HepG2 (cell line): ENCODE results near the gene SRXN1. TPM values are rescaled to one million over a fixed set of nuclear protein-coding genes. Genes with fewer than 3 reads are reported as not detected.

Experiments
- ATAC-seq: fragments of 200-7000 bp; cut with Tn5 transposase; 3 replicates; pipeline ENCODE4 v1.9.1; 2020; ENCODE audit warnings: mild to moderate bottlenecking, moderate library complexity
- BruUV-seq: library from RNA; stranded (reverse); fragments of 400-500 nt; replicated peaks from 2 replicates; lab custom pipeline; 2021; lab: Mats Ljungman, UMichigan
- CTCF ChIA-PET: fragments of 300-600 bp; formaldehyde crosslinking; extraction: SDS; loops from one replicate; lab custom pipeline; 2021; ENCODE audit warnings: low total read pairs, inconsistent platforms, low intra/inter-chr PET ratio; lab: Yijun Ruan, JAX
- POLR2A ChIA-PET: fragments of 350-600 bp; sonication (Branson Sonifier 250); formaldehyde crosslinking; loops from one replicate; lab custom pipeline; 2020; ENCODE audit warnings: antibody characterized with exemption, inconsistent platforms; lab: Yijun Ruan, JAX
- DNase-seq: peaks from one replicate; pipeline ENCODE4 v3.0.0-alpha.2; 2015; ENCODE audit warnings: low spot score
- FAIRE-seq: peaks from 3 replicates; lab custom pipeline; 2011; peaks lifted over from hg19 to GRCh38; lab: Jason Lieb, UNC
- H2AFZ ChIP-seq: one replicate; pipeline ENCODE4 v1.6.1; 2011; ENCODE audit warnings: low read length, inconsistent platforms
- H3K27ac ChIP-seq: fragments of 300-600 bp; 3 replicates; pipeline ENCODE4 v1.8.0; 2011; ENCODE audit warnings: mixed run types, mild to moderate bottlenecking, mixed read lengths, low read length, inconsistent platforms; ENCODE audit not compliant: insufficient read depth; ENCODE audit errors: extremely low read length
- H3K27me3 ChIP-seq, 2 experiments: fragments of 200-600 bp in 1 of 2; 2 replicates in 1 of 2; 3 replicates in 1 of 2; pipeline versions ENCODE4 v1.6.0 to v1.8.0; 2011; ENCODE audit warnings: low read length in 2 of 2, mild to moderate bottlenecking in 2 of 2, moderate library complexity in 2 of 2, inconsistent platforms in 1 of 2; ENCODE audit not compliant: insufficient read depth in 2 of 2, control insufficient read depth in 1 of 2
- H3K36me3 ChIP-seq, 2 experiments: fragments of 200-600 bp in 1 of 2; replicated peaks in 1 of 2; 2 replicates in 1 of 2; 3 replicates in 1 of 2; pipeline versions ENCODE4 v1.5.1 to v1.8.0; 2011; ENCODE audit warnings: low read length in 2 of 2, inconsistent platforms in 1 of 2; ENCODE audit not compliant: insufficient read depth in 2 of 2, control insufficient read depth in 1 of 2
- H3K4me1 ChIP-seq: 2 replicates; pipeline ENCODE4 v1.5.1; 2012; ENCODE audit warnings: low read length, inconsistent platforms; ENCODE audit not compliant: insufficient read depth
- H3K4me2 ChIP-seq: 2 replicates; pipeline ENCODE4 v1.6.0; 2011; ENCODE audit warnings: low read depth, low read length, inconsistent platforms
- H3K4me3 ChIP-seq, 3 experiments: fragments of 200-600 bp in 1 of 3; sonication (generic), shearing (Covaris generic) in 1 of 3; replicated peaks in 1 of 3; 2 replicates each; pipeline ENCODE4 v1.5.1; 2011 to 2016; ENCODE audit warnings: low read length in 3 of 3, inconsistent platforms in 2 of 3, low read depth in 2 of 3, mild to moderate bottlenecking in 2 of 3, control low read depth in 1 of 3, mixed read lengths in 1 of 3; ENCODE audit not compliant: insufficient read depth in 1 of 3
- H3K79me2 ChIP-seq: one replicate; pipeline ENCODE4 v1.6.1; 2011; ENCODE audit warnings: low read length, inconsistent platforms; ENCODE audit not compliant: insufficient read depth
- H3K9ac ChIP-seq: 2 replicates; pipeline ENCODE4 v1.6.0; 2011; ENCODE audit warnings: mild to moderate bottlenecking, low read depth, low read length, inconsistent platforms; ENCODE audit not compliant: insufficient read depth
- H3K9me3 ChIP-seq: 2 replicates; pipeline ENCODE4 v1.5.1; 2012; ENCODE audit warnings: mild to moderate bottlenecking, low read length
- H4K20me1 ChIP-seq: 2 replicates; pipeline ENCODE4 v1.6.0; 2011; ENCODE audit warnings: inconsistent platforms, mild to moderate bottlenecking, low read length, moderate library complexity; ENCODE audit not compliant: insufficient read depth
- AGO2 ChIP-seq: fragments of 200-400 bp; formaldehyde crosslinking; optimal IDR thresholded peaks from 2 replicates; pipeline ENCODE3; 2017; ENCODE audit warnings: mild to moderate bottlenecking, low read depth, low read length, moderate library complexity
- DMTF1 ChIP-seq: sonication (generic); formaldehyde crosslinking; IDR thresholded peaks from 2 replicates; pipeline ENCODE4 v1.4.0; 2020; ENCODE audit warnings: mild to moderate bottlenecking, missing genetic modification reagents
- EEA1 ChIP-seq: sonication (generic); formaldehyde crosslinking; IDR thresholded peaks from 2 replicates; pipeline ENCODE4 v1.5.1; 2020; ENCODE audit warnings: mild to moderate bottlenecking, missing genetic modification reagents, borderline replicate concordance
- HHEX ChIP-seq: IDR thresholded peaks from 2 replicates; pipeline ENCODE4 v1.6.1; 2016; ENCODE audit warnings: control low read depth
- KLF9 ChIP-seq: IDR thresholded peaks from 2 replicates; pipeline ENCODE4 v1.6.1; 2016; ENCODE audit warnings: low read depth
- ZNF260 ChIP-seq: sonication (generic); formaldehyde crosslinking; IDR thresholded peaks from 2 replicates; pipeline ENCODE4 v1.4.0; 2020; ENCODE audit warnings: missing genetic modification reagents, low read depth, mild to moderate bottlenecking, borderline replicate concordance
- ZNF672 ChIP-seq: sonication (generic); formaldehyde crosslinking; IDR thresholded peaks from 2 replicates; pipeline ENCODE4 v1.8.1; 2022; ENCODE audit warnings: missing genetic modification reagents
- ZNF800 ChIP-seq: sonication (generic); formaldehyde crosslinking; IDR thresholded peaks from 2 replicates; pipeline ENCODE4 v1.4.0; 2020; ENCODE audit warnings: missing genetic modification reagents
- WGBS: methylation state at CpG from one replicate; pipeline ENCODE4 v1.1.6; 2017; ENCODE audit warnings: low lambda C conversion rate; 5-methylcytosine and 5-hydroxymethylcytosine counted together
- in situ Hi-C: cut with HindIII; loops from 2 replicates; pipeline ENCODE4 v1.10.0; 2017; ENCODE audit warnings: low pct_unique_long_range_greater_than_20kb; ENCODE audit not compliant: extremely low pct_ligation_motif_present
- intact Hi-C: fragments of 100-400 bp; cut with micrococcal nuclease; formaldehyde crosslinking; loops from one replicate; pipeline ENCODE4 v1.10.0; 2022; ENCODE audit not compliant: unreplicated experiment
- polyA plus RNA-seq, 8 experiments: library from polyadenylated mRNA; depleted of rRNA in 3 of 8; stranded (reverse) in 7 of 8; unstranded in 1 of 8; fragments of >200 nt; fragmentation: Illumina TruSeq in 4 of 8; extraction: Trizol in 4 of 8; gene quantifications; 2 replicates each; pipeline versions ENCODE4 v1.2.1 to v1.2.3, GENCODE V29; 2011 to 2016; ENCODE audit warnings: low read depth in 4 of 8, missing spikeins in 1 of 8, mixed read lengths in 1 of 8; ENCODE audit not compliant: insufficient read depth in 1 of 8
- total RNA-seq, 5 experiments: library from RNA; depleted of rRNA; stranded (reverse); fragments of >200 nt; fragmentation: Illumina TruSeq; extraction: Trizol; gene quantifications; 2 replicates each; pipeline ENCODE4 v1.2.3, GENCODE V29; 2016; ENCODE audit warnings: low read depth in 1 of 5

SRXN1 gene
- total and polyA plus RNA-seq, 2 of the 13 experiments (the other 11 are each of a cell fraction or from before 2014, with no cell fraction given) = 29.9 to 87.7 TPM

- H3K27me3 ChIP-seq = peaks cover 10 to 68% of the 10 kb centered on the region in 2 experiments; a peak in 4 of 5 replicates
- WGBS = 20% methylated on average over 6 of the region's 6 CpGs
- no peak for DNase-seq
These were observed 12.3 kb upstream of the SRXN1 start for GRCh38 chr20:665276-665675.

More at GRCh38 chr20:665276-665675, 12.3 kb upstream of the SRXN1 start:
- Histone ChIP-seq H3K9me3 (no peaks in the 10 kb centered on the region), H3K9ac (no peak overlapping the region), H2AFZ (no peak overlapping the region), H3K4me3 (no peak overlapping the region), H3K36me3 (no peaks in the 10 kb centered on the region), H3K4me1 (peaks cover 27% of the 10 kb centered on the region), H4K20me1 (no peaks in the 10 kb centered on the region), H3K4me2 (no peak overlapping the region), H3K79me2 (no peaks in the 10 kb centered on the region), H3K27ac (no peak overlapping the region)
- ATAC-seq (no peak), FAIRE-seq (no peak)
- BruUV-seq = no TSS peak
- TF ChIP-seq ZNF260 (CRISPR knock-in tag) = no peak
- TF ChIP-seq AGO2 = no peak
- no peak for TF ChIP-seq DMTF1 (CRISPR knock-in tag)
- no peak for TF ChIP-seq EEA1
- TF ChIP-seq KLF9 (CRISPR knock-in tag) = no peak
- TF ChIP-seq HHEX (CRISPR knock-in tag) = no peak
- no peak for TF ChIP-seq ZNF800 (CRISPR knock-in tag)
- TF ChIP-seq ZNF672 = no peak
- intact Hi-C loops = no loop called here
- POLR2A ChIA-PET = no interaction called here
- CTCF ChIA-PET = interaction anchor here (3.9 kb wide), 1 partner anchor 103 kb away, joined by 32 read pairs; no protein-coding TSS in a partner anchor
- in situ Hi-C loops = no loop called here
